Left hindlimb (tissue), 1 donor: ENCODE measurements around the gene ZNF700.
"Not testable (repeated sequence)": the region's sequence is repeated elsewhere in the genome, so short reads cannot be mapped to it uniquely, and the experiment has no call there.

Experiments used
- DNase-seq: peaks from one replicate; pipeline ENCODE4 v3.0.0-alpha.2; 2018

The ZNF700 gene

GRCh38 chr19:11941361-11941887 lies 16.5 kb downstream of the ZNF700 start:
- DNase-seq, result not testable (repeated sequence)

- DNase-seq, result no peak
Measured at GRCh38 chr19:11942008-11942842, 17.3 kb downstream of the ZNF700 start.

DNA sequence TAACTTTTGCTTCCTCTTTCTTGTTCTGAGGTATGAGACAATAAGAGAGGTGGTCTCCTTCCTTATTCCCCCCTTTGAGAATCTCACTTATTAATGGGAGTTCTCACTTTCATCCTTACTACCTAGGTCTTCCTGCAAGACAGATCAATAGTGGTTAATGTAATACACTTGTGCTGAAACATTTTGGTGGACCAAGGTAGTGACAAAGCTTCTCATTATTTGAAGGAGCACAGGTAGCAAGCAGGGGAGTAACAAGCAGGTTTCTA lies 17.9 kb downstream of the ZNF700 start:
- DNase-seq, result no peak

- DNase-seq, result no peak
Measured at GRCh38 chr19:11944656-11945055, 19.7 kb downstream of the ZNF700 start.

DNA sequence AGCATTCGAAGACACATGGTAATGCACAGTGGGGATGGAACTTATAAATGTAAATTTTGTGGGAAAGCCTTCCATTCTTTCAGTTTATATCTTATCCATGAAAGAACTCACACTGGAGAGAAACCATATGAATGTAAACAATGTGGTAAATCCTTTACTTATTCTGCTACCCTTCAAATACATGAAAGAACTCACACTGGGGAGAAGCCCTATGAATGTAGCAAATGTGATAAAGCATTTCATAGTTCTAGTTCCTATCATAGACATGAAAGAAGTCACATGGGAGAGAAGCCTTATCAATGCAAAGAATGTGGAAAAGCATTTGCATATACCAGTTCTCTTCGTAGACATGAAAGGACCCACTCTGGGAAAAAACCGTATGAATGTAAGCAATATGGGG lies 23.7 kb downstream of the ZNF700 start:
- DNase-seq, result no peak

GRCh38 chr19:11949201-11949600 lies 24.3 kb downstream of the ZNF700 start:
- DNase-seq, result no peak

DNA sequence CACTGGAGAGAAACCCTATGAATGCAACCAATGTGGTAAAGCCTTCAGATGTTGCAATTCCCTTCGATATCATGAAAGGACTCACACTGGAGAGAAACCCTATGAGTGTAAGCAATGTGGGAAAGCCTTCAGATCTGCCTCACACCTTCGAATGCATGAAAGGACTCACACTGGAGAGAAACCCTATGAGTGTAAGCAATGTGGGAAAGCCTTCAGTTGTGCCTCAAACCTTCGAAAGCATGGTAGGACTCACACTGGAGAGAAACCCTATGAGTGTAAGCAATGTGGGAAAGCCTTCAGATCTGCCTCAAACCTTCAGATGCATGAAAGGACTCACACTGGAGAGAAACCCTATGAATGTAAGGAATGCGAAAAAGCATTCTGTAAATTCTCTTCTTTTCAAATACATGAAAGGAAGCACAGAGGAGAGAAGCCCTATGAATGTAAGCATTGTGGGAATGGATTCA lies 24.7 kb downstream of the ZNF700 start:
- not testable (repeated sequence) for DNase-seq

DNA sequence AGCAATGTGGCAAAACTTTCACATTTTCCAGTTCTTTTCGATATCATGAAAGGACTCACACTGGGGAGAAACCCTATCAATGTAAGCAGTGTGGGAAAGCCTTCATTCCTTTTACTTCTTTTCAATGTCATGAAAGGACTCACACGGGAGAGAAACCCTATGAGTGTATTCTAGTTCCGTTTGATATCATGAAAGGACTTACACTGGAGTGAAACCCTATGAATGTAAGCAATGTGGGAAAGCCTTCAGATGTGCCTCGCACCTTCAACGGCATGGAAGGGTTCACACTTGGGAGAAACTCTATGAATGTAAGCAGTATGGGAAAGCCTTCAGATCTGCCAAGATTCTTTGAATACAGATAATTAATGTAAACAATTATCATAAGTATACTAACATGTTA lies 25.4 kb downstream of the ZNF700 start:
- no peak for DNase-seq

- DNase-seq, result peak; percentile 89
Measured at GRCh38 chr19:11963566-11964355, 38.9 kb downstream of the ZNF700 start.

GRCh38 chr19:11964496-11964857 lies 39.6 kb downstream of the ZNF700 start:
- DNase-seq, result no peak

DNA sequence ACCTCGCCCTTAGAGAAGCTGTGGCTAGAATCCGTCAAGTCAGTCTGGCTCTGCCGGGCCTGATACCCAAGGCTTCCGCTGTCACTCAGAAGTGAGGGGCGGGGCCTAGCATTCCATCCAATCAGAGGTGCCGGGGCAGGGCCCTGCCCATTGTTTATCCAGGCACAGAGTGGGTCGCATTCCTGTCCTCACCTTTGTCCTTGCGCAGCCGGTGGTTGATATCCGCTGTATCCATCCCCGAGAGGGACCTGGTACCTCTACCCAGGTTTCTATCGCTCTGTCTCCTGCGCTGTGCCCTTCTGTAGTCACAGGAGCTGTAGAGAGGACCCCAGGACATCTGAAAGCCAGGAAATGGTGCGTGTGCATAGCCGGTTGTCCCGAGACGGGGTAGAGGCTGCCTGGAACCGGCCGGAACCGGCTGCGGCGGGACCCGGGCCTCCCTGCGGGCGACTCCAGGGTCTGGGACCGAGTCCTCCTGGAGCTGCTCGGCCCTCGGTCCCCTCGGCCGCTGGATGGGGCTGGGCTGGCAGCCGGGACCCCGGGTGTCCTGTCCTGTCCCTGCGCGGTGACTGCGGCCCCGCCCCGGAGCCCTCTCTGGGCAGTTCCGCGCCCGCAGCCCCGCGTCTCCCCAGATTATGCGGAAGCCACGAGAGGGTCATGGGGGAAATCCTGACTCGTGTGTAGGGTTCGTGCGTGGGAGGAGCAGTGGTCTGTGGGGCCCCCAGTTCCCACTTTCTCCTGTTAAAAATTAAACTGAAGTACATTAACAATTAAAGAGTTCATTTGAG lies 40.1 kb downstream of the ZNF700 start, which contains the start of gene ZNF763:
TSS of gene ZNF763 (plus strand) at position 183 of the 788 bp plus-strand sequence. CDS start at position 352, 169 bp downstream.
- DNase-seq, result peak; percentile 90

DNA sequence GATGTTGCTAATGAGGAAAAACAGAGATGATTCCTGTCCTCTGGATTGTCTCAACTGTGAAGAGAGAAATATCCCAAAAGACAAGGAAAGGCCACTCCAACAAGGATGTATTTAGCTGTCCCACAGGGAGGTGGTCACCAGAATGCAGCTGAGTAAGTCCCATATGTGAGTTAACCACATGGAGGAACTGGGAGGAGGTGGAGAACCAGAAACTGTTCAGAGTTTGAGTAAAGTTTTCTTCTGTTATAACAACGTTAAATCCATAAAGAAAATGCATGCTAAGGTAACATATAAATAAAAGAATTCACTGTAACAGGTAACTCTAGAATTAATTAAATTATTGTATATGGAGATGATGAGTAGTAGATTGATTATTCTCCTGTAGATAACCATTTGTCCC lies 45.3 kb downstream of the ZNF700 start:
- DNase-seq, result no peak

DNA sequence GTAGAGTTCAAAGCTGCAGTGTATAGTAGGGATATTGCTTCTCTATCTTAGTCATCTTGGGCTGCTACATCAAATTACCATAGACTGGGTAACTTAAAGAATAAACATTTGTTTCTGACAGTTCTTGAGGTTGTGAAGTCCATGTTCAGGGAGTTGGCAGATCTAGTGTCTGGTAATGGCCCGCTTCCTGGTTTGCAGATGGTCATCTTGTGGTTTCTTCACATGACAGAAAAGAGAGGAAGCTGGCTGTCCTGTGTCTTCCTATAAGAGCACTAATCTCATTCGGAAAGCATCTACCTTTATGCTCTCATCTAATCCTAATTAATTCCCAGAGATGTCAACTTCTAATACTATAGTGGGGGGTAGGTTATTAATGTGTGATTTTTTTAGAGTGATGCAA lies 46.1 kb downstream of the ZNF700 start:
- no peak for DNase-seq

GRCh38 chr19:11973019-11973810 lies 48.3 kb downstream of the ZNF700 start:
- no peak for DNase-seq

DNA sequence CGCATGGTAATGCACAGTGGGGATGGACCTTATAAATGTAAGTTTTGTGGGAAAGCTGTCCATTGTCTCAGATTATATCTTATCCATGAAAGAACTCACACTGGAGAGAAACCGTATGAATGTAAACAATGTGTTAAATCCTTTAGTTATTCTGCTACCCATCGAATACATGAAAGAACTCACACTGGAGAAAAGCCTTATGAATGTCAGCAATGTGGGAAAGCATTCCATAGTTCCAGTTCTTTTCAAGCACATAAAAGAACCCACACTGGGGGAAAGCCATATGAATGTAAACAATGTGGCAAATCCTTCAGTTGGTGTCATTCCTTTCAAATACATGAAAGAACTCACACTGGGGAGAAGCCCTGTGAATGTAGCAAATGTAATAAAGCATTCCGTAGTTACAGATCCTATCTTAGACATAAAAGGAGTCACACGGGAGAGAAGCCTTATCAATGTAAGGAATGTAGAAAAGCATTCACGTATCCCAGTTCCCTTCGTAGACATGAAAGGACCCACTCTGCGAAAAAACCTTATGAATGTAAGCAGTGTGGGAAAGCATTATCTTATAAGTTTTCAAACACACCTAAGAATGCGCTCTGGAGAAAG lies 53.7 kb downstream of the ZNF700 start:
- no peak for DNase-seq

GRCh38 chr19:11979527-11979926 lies 54.6 kb downstream of the ZNF700 start:
- no peak for DNase-seq

- no peak for DNase-seq
Measured at GRCh38 chr19:11982526-11982925, 57.6 kb downstream of the ZNF700 start.

DNA sequence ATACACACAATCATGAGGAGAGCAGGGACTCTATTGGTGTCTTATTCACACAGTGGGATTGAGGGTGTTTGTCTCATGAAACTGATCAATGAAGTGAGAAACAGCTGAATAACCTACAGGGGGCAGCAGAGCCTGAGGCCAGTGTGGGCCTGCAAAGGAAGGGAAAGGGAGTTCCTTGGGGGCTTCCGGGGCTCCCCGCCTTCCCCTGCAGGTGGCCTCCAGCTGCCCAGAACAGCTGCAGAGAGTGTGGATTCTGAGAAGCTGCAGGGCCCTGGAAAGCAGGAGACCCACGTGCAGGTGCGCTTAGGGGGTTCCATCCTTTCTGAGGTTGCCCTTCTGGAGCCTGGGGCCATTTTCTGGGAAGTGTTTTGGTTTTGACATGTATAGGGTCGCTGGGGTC lies 60.1 kb downstream of the ZNF700 start:
- DNase-seq, result no peak

DNA sequence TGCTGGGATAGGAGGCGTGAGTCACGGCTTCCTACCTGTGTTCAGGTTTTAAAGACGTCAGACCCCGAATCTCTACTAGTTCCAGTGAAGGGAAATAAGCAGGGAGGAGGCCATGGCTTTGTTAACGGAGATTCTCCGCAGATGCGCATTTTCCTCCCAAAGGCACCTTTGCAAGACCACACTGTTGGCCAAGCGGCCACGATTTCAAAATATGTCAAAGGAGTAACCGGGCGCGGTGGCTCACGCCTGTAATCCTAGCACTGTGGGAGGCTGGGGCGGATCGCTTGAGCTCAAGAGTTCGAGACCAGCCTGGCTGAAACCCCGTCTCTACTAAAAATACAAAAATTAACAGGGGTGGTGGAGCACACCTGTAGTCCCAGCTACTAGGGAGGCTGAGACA lies 61.8 kb downstream of the ZNF700 start:
- no peak for DNase-seq

DNA sequence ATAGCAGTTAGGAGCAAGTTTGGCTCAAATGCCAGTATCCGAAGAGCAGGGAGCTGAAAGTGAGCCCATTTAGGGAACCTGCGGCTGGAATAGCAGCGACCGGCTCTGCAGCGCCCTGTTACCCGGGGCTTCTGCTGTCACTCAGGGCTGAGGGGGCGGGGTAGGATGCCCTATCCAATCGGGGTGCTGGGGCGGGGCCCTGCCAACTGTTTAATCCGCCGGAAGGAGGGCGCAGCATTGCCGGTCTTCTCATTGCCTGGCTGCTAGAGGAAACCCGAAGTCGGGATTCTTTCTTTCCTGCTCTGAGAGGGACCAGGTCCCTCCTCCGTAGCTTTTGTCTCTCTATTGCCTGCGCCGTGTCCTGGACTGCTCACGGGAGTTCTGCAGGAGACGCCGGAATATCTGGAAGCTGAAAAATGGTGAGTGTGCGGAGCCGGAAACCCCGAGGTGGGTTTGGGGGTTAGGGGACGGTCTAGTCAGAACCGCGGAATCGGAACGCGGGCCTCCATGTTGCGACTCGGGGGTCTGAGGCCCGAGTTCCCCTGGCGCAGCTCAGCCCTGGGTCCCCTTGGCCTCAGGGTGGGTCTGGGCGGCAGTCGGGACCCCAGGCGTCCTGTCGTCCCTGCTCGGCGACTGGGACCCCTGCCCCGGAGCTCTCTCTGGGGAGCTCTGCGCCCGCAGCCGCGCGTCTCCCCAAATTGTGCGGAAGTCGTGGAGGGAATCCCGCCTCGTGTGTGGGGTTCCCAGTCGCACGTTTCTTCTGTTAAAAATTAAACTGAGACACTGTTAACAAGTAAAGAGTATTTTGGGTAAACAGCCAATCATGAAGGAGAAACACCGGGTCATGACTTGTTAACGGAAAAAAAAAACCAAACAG lies 62.7 kb downstream of the ZNF700 start:
- DNase-seq, result peak; percentile 95

- DNase-seq, result no peak
Measured at GRCh38 chr19:11989112-11989456, 64.2 kb downstream of the ZNF700 start.
